GM12873 (cell line): ENCODE results near the gene OVOL1.

ENCODE experiments used
- TF ChIP-seq, protein P1 (sequence below): IDR thresholded peaks from 2 replicates; pipeline ENCODE4 v1.5.1; 2012; ENCODE audit warnings: low read depth, mild to moderate bottlenecking, moderate library complexity, low read length, control low read depth; ENCODE audit not compliant: insufficient read depth; ENCODE audit errors: missing control alignments

Gene OVOL1

GRCh38 chr11:65834202-65834601 is 47.3 kb downstream of the OVOL1 start:
- TF ChIP-seq, protein P1, sequence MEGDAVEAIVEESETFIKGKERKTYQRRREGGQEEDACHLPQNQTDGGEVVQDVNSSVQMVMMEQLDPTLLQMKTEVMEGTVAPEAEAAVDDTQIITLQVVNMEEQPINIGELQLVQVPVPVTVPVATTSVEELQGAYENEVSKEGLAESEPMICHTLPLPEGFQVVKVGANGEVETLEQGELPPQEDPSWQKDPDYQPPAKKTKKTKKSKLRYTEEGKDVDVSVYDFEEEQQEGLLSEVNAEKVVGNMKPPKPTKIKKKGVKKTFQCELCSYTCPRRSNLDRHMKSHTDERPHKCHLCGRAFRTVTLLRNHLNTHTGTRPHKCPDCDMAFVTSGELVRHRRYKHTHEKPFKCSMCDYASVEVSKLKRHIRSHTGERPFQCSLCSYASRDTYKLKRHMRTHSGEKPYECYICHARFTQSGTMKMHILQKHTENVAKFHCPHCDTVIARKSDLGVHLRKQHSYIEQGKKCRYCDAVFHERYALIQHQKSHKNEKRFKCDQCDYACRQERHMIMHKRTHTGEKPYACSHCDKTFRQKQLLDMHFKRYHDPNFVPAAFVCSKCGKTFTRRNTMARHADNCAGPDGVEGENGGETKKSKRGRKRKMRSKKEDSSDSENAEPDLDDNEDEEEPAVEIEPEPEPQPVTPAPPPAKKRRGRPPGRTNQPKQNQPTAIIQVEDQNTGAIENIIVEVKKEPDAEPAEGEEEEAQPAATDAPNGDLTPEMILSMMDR = no peak

- TF ChIP-seq, protein P1 = no peak
Measured at GRCh38 chr11:65842144-65842543, 55.3 kb downstream of the OVOL1 start.

DNA sequence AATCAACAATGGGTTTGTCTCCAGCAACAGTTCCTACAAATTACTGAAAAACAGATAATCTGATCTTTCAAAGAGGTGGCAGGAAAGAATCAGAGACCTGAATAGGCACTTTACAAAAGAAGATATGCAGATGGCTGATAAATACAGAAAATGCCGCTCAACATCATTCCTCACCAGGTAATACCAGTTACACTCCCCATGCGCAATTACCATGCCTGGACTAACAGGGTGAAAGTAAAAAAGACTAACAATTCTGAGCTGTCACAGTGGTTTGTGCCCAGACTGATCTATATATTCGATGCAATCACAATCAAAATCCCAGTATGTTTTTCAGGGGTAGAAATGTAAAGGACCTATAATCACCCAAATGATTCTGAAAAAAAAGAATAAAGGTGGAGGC is 56.9 kb downstream of the OVOL1 start:
- TF ChIP-seq, protein P1 = no peak

- TF ChIP-seq, protein P1 = no peak
Measured at GRCh38 chr11:65844231-65844872, 57.5 kb downstream of the OVOL1 start.
